ENCODE measurements around the gene SHC2.
A peak's percentile ranks its signal among the peaks of the same experiment; 100 is the strongest.
"Not testable (repeated sequence)": the region's sequence is repeated elsewhere in the genome, so short reads cannot be mapped to it uniquely, and the experiment has no call there.

SHC2 gene

DNA sequence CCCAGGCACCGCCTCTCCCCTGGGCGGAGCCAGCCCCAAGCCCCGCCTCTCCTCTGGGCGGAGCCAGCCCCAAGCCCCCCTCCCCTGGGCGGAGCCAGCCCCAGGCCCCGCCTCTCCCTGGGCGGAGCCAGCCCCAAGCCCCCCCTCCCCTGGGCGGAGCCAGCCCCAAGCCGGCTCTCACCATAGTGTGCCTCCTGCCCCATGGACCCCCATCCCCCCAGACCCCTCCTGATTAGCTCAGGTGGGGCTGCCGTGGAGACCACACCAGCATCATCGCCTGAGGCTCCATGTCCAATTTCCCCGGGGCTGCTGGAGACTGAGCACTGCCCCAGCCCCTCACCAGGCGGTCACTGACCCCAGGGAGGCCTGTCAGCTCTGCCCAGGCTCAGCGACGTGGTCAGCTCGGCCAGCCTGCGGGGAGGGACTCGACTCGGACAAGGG, 31.3 kb upstream of the SHC2 start:
- DNase-seq (ENCODE audit: low spot score) = peak; percentile 41

DNA sequence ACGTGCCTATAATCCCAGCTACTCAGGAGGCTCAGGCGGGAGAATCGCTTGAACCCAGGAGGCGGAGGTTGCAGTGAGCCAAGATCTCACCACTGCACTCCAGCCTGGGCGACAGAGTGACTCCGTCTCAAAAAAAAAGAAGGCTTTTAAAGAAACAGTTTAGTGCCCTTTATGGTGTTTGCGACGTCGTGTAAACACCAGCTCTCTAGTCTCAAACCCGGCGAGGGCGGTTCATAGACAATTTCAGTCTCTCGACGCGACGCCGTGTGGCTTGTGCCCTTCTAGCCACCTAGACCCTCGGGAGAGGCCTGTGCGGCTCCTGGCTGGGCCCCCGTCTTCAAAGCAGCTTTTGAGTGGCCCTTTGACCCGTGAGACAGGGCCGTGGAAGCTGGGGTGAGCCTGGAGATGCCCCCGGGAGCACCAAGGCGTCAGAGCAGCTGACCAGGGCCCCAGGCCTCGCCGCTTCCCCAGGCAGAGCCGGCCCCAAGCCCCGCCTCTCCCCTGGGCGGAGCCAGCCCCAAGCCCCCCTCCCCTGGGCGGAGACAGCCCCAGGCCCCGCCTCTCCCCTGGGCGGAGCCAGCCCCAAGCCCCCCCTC, 30.4 kb upstream of the SHC2 start:
- peak; percentile 16 for DNase-seq (ENCODE audit: low spot score)

DNA sequence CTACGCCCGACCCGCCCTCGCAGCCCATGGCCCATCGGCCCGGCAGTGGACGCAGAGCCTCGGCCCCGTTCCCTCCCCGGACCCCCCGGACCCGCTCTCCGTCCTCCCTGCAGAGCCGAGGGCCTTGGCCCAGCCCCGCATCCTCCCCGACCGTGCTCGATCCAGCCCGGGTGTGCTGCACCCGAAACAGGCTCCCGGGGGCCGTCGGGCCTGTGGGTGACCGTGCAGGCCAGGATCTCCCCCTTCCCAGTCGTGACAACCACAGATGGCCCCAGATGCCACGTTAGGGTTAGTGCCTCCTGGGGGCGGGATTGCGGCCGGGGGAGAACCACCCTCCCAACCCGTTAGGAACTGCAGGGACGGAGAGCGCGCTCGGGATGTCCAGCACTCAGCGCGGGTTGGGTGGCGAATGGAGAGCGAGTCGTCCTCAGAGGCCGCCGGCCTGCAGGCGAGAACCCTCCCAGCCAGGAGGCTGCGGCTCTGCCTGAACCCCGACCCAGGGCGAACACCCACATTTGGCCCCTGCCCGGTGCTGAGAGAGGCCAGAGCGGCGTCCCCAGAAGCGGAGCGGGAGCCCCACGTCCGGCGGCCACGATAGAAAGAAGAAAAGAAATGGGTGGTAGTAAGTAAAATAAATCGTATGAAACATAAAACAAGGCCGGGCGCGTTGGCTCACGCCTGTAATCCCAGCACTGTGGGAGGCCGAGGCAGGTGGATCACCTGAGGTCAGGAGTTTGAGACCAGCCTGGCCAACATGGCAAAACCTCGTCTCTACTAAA, 28.8 kb upstream of the SHC2 start:
- no peak for DNase-seq (ENCODE audit: low spot score)

DNA sequence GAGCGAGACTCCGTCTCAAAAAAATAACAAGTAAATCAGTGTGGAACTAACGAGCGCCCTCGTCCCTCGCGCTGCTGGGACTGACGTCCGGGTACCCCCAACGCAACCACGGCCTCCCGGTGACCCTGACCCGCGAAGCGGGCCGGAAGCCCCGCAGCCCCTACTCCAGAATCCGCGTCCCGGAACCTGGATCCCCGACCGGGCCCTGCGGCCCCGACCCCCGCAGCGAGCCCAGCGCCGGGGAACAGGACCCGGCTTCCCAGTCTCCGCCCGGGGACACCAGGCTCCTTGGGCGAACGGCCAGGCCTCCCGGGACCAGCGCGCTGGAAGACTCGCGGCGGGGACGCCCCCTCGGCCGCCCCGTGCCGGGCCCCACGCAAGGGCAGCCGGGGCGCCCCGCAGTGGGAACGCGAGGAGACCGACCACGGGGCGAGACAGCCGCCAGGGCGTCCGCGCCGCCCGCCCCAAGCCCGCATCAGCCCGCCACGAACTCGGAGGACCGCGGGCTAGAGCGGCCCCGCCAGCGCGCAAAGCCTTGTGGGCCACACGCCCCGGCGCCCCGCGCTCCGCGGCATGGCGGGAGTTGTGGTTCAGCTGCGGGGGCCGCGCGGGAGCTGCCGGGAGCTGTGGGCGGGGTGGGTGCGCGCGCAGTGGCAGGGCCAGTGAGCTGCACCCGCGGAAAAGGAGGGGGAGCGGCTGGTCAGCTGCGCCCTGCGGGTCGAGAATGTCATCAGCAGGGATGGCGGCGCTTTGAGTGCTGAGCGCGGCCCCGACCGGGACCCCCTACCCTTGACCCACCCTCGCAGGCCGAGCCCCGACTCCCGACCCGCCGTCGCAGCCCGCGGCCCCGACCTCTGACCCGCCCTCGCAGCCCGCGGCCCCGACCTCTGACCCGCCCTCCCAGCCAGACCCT, 27.9 kb upstream of the SHC2 start:
- DNase-seq (ENCODE audit: low spot score) = peak; percentile 90

DNA sequence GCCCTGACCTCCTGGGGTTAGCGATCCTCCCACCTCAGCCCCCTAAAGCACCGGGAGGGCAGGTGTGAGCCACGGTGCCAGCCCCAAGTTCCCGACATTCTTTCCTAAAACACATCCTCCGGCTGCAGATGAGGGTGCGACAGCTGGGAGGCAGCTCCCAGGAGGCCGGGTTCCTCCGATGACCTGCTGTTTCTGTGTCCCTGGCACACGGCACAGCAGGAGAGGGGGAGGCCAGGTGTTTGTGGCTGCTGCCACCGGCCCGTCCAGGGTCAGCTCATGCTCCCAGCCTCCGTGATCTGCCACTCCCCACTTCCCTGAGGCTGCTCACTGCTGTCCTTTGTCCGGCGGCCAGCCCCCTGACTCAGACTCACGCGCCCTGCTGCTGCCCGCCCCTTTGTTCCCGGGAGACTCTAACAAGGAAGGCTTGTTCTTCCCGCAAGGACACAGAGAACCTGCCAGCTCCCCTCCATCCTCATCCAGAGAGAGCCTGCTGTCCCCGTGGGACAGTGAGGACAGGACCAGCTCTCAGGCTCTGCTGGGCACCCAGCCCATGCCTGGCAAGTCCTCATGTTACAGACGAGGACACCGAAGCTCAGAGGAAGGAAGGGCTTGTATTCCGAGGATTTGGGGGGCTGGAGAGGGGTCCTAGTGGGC, 24.9 kb upstream of the SHC2 start:
- DNase-seq (ENCODE audit: low spot score) = no peak

DNA sequence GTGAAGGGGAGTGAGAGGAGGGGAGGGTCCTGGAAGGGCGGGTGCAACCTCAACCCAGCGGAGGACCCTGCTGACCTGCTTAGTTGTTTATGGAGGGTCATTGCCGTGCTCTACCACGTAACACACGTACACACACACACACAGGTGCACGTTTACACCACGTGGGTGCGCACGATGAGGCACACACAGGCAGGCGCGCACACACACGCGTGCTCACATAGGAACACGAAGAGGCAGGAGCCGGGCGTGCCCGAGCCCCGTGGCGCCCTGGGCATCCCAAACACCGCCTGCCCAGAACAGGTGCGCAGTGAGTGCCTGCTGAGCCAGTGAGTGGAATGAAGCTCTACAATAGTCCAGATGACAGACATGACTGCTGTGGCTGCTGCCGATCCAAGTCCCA, 24.2 kb upstream of the SHC2 start:
- DNase-seq (ENCODE audit: low spot score) = no peak

DNA sequence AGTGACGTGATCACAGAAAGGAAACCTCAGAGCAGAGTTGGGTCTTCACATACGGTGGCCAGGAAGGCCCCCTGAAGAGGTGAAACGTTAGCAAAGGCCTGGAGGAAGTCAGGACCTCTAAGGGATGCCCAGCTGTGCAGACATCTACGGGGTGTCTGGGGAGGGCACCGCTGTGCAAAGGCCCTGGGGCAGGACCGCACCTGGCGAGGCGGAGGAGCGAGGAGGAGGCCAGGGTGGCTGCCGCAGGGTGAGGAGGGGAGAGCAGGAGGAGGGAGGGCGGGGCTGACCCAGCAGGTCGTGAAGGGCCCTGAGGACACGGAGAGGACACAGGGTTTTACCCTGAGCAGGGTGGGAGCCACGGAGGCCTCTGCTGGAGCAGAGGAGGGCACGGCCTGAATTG, 23.7 kb upstream of the SHC2 start:
- DNase-seq (ENCODE audit: low spot score) = no peak

DNA sequence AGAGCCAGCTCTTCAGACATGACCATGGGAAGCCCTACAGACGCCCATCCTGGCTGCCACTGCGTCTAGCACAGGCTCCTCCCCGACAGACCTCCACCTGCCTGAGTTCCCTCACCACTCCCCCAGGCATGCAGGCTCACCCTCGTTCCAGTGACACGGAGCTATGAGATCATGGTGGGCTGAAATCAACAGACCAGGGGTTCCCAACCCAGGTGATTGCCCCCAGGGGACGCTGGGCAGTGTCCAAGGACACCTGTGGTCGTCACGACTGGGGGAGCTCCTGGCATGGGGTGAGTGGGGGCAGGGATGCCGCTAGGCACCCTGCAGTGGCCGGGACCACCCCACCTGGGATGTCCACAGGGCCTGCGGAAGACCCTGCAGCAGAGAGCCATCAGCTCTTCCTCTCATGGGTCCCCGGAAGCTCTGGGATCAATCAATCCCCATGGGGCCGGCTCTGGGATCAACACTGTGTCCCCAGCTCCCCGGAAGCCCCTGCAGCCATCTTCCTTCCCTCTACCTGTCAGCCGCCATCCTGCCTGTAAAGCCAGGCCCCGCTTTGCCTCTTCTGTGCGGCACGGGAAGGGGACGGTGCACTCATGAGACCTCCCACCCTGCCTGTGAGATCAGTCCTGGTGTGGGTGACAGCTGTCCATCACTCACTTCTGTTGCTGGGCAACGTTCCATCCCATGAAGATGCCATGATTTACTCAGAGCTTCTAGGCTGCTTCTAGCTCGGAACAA, 22.7 kb upstream of the SHC2 start:
- DNase-seq (ENCODE audit: low spot score) = no peak

DNA sequence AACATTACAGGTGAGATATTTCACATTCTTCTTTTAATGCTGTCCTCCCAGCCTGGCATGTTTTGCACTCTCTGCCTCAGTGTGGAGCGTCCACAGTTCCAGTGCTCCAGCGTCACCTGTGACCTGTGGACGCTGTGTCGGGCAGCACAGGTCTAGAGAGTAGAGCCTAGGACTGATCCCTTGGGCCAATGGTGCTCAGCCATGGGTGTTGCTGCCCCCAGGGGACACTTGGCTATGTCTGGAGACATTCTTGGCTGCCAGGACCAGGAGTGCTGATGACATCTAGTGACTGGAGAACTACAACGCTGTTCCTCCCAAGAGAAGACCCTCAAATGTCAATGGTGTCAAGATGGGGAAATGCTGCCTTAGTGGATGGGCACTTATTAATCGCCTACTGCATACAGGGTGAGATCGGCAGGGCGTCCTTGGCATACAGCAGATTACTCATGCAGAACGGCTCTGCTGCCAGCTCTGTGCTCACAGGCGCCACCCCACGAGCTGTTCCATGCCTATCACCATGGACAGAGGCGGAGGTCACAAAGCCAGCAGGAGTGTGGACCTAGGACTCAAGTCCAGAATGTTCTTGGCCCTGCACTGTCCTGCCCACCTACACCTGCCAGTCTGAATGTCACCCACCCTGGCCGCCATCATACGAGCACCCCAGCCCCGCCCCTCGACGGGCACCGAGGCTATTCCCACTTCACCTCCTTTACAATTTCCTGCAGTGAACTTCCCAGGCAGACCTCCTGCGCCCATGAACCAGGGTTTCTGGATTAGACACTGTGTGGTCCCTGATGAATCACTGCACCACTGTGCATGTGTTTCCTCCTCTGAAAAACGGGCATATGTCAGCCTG, 21.6 kb upstream of the SHC2 start:
- DNase-seq (ENCODE audit: low spot score) = no peak

DNA sequence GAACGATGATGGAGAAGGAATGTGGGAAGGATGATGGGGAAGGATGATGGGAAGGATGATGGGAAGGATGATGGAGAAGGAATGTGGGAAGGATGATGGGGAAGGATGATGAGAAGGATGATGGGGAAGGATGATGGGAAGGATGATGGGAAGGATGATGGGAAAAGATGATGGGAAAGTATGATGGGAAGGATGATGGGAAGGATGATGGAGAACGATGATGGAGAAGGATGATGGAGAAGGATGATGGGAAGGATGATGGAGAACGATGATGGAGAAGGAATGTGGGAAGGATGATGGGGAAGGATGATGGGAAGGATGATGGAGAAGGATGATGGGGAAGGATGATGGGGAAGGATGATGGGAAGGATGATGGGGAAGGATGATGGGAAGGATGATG, 20.3 kb upstream of the SHC2 start:
- not testable (repeated sequence) for DNase-seq (ENCODE audit: low spot score)

DNA sequence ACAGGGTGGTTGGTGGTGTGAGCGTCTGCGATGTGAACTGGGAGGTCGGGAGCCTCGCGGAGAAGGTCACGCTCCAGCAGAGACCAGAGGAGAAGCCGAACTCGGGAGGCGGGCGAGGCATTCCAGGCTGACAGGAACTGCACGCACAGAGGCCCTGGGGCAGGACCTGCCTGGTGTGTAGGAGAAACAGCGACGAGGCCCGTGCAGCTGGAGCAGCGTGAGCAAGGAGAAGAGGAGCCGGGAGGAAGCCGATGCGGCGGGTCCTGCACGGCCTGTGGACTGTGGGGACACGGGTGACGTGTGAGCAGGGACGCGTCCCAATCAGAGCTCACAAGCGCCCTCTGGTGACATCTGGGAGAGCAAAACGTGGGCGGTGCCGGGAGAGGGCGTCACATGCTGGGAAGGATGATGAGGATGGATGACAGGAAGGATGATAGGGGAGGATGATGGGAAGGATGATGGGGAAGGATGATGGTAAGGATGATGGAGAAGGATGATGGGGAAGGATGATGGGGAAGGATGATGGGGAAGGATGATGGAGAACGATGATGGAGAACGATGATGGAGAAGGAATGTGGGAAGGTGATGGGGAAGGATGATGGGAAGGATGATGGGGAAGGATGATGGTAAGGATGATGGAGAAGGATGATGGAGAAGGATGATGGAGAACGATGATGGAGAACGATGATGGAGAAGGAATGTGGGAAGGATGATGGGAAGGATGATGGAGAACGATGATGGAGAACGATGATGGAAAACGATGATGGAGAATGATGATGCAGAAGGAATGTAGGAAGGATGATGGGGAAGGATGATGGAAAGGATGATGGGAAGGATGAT, 19.4 kb upstream of the SHC2 start:
- peak; percentile 29 for DNase-seq (ENCODE audit: low spot score)

DNA sequence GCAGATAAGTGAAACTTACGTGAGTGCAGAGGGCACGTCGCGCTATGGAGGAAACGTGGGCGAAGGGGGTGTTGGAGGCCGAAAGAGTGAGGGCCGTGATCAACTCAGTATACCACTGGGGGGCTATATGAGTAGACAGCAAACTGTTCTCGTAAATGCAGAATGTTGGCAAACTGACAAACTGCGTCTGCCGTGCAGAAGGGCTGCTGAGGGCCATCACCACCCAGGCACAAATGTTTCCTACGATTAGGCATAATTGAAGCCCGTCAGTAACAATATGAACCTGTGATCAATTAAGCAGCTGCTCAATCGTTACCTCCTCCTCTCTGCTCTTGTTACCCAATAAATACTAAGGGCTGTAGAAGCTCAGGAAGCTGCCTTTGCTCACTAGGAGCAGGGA, 18.1 kb upstream of the SHC2 start:
- no peak for DNase-seq (ENCODE audit: low spot score)

DNA sequence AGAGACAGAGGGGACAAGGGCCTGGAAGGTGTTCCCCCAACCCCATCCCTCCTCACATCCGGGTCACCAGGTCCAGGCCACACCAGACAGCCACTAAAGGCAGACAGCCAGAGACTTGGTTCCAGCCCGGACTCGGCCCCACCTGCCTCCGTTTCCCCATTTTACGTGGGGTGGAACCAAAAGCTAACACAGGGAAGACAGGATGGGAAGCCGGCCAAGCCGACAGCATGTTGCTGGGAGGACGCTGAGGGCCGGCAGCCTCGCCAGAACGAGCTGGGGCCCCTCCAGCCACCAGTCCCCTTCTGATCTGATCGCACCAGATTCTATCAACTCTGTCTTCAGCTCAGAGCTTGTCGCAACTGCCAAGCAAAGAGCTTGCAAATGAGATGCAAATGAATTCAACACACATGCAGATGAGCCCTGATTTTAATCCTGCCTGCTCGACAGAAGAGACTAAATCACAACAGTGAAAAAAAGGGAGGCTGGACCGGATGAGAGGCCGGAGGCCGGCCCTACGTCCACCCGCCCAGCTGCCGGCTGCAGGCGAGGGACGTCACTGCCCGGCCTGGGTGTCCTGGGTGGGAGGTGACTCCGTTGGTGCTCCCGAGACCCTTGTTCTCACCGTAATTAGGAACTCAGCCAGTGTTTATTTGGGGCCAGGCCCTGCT, 17.5 kb upstream of the SHC2 start:
- no peak for DNase-seq (ENCODE audit: low spot score)

DNA sequence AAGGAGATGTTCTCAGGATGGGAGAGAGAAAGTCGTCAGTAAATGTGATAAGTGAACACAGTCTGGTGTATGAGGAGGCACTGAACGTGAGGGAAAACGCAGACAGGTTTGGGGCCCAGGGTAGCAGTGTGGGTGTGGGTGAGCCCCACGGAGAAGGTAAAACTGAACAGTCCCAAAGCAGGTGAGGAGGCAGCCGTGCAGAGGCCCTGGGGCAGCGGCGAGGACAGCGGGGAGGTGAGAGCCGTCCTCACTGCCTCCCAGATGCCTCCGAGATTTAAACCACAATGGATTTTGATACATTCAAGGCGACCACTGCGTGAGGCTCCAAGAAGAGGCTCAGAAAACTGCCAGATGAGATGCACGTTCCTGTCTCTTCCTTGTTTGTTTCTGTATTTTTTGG, 14.5 kb upstream of the SHC2 start:
- no peak for DNase-seq (ENCODE audit: low spot score)

DNA sequence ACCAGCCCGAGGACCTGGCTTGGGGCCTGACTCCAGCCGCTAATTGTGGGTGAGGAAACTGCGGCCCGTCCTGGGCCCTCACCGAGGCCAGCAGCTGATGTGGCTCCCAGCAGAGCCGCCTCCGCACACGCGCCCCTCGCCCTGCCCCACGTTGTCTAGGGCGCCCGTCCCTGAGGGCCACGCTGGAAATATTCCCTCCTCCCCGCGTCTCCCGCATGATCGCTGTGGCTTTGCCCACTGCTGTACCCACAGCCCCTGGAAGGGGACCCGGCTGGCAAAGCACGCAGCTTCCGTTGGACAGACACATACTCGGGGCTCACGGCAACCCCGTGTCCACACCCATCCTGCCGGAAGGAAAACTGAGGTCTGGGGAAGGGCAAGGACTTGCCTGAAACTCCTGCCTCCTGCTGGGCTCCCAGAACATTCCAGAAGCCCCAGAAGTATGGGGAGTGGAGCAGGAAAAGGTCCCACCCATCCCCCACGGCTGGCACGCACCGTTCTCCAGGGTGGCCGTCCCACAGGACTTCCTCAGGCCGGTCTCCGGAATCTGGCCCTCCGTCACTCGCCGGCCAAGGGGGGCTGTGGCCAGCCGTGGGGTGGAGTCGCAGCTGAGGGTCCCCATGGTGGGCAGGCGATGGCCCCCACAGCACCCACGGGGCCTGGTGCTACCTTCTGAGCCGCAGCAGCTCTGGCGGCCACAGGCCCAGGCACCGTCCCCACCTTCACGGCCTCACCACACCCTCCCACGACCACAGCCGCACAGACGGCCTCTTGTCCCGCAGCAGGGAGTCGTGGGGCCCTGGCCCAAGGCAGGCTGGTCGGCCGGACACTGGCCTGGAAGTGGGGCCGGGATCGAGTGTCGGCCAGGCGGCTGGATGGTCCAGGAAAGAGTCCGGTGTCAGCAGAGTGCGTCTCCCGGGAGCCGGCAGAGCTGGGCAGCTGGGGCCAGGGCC, 13.6 kb upstream of the SHC2 start:
- no peak for DNase-seq (ENCODE audit: low spot score)

DNA sequence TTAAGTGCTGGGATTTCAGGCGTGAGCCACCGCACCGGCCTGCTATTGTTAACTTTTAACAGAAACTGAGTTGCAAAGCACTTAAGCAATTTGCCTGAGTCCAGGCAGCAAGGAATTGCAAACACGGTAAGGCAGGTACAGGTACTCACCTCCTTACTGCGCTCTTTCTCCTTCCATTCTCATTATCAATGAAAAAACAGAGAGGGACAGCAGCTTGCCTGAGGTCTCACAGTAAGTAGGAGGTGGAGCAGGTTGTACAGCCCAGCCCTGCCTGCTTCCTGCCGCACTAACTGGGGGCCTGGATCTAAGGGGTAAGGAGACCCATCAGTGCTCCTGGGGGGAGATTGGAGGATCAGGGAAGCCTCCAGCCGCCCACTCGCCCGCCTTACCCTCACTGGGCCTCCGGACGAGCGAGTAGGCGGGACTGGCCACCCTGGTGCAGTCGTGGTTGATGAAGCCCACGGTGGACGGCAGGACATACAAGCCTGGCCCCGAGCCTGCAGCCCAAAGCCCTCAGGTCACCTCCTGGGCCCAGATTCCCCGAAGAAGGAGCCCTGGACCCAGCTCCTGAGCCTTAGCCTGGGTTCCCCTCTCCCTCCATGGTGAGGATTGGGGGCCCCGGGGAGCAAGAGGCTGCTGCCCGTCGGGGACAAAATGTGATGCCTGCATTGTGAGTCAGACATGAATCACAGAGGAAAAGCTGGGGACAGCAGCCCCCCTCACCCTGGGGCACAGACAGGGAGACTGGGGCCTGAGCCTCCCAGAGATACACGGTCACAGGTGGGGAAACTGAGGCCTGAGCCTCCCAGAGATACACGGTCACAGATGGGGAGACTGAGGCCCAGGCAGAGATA, 11.4 kb upstream of the SHC2 start:
- DNase-seq (ENCODE audit: low spot score) = no peak

DNA sequence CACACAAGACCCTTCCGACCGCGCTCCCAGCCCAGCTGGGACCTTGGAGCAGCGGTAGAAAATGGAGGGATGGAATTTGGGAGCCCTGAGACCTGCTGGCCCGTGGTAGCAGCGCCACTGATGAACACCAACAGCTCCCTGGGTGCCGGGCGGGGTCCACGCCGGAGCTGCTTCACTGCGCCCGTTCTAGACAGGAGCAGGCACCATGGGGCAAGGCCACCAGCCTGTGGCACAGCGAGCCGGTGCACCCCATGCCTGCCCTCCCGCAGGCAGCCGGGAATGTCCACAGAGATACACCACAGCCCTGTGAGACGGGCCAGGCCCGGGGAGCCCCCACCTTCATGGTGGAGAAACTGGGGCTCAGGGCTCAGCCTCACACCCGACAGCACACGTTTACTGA, 9.9 kb upstream of the SHC2 start:
- no peak for DNase-seq (ENCODE audit: low spot score)
